Lower lobe of right lung (tissue), 2 donors: Measurements from ENCODE around the gene CCSAP. TPM values are rescaled to one million over a fixed set of nuclear protein-coding genes. Genes with fewer than 3 reads are reported as not detected.

ENCODE experiments used
- ATAC-seq, 2 donors: fragments of 200-7000 bp; cut with Tn5 transposase; one replicate each; pipeline ENCODE4 v1.9.1; 2020 to 2022; ENCODE audit warnings: mild to moderate bottlenecking in 2 of 2, moderate library complexity in 2 of 2
- DNase-seq: peaks from one replicate; pipeline ENCODE4 v3.0.0-alpha.2; 2020
- H3K27ac ChIP-seq: fragments of 200-600 bp; one replicate; pipeline ENCODE4 v1.8.0; 2022
- H3K27me3 ChIP-seq: fragments of 200-600 bp; one replicate; pipeline ENCODE4 v1.8.0; 2022; ENCODE audit warnings: low read depth
- H3K36me3 ChIP-seq: fragments of 200-600 bp; one replicate; pipeline ENCODE4 v1.8.0; 2022; ENCODE audit warnings: mild to moderate bottlenecking
- H3K4me1 ChIP-seq: fragments of 200-600 bp; one replicate; pipeline ENCODE4 v1.8.0; 2022
- H3K4me3 ChIP-seq: fragments of 200-600 bp; one replicate; pipeline ENCODE4 v1.8.0; 2022; ENCODE audit warnings: mild to moderate bottlenecking
- H3K9me3 ChIP-seq: fragments of 200-600 bp; one replicate; pipeline ENCODE4 v1.8.0; 2022
- intact Hi-C: fragments of 100-400 bp; cut with DNase I; formaldehyde crosslinking; loops from one replicate; pipeline ENCODE4 v1.11.0; 2022
- total RNA-seq: library from RNA; stranded (reverse); fragmentation: NEBNext Ultra II Directional; extraction: Animal tissue kit (Norgen Biotek cat#: 25700); gene quantifications from one replicate; pipeline ENCODE4 v1.2.1, GENCODE V29; 2021
- TF ChIP-seq, protein P1 (sequence below): fragments of 200-600 bp; IDR thresholded peaks from one replicate; pipeline ENCODE4 v1.8.0; 2022; ENCODE audit warnings: antibody characterized with exemption, mild to moderate bottlenecking
- donor health status: DM: no; HTN: yes; CAD: no; lungs with severe emphysema.

The CCSAP gene
- total RNA-seq, 1 donor from 2014 or later = 12.2 TPM

DNA sequence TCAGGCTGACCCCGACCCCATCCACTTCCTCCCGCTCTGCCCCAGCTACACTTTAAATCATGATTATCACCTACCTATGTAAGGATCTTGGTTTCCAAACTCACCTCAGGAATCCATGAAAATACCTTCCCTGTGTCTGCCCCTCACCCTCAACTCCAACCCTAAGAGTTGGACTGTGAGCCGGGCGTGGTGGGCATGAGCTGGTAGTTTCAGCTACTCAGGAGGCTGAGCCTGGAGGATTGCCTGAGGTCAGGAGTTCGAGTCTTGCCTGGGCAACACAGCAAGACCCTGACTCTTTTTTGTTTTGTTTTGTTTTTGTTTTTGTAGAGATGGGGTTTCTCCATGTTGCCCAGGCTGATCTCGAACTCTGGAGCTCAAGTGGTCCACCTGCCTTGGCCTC, 30.5 kb upstream of the CCSAP start:
- no peaks in the 10 kb centered on the region for H3K36me3 ChIP-seq
- H3K4me3 ChIP-seq = no peak overlapping the region
- H3K27me3 ChIP-seq = peaks cover 8% of the 10 kb centered on the region
- TF ChIP-seq, protein P1, sequence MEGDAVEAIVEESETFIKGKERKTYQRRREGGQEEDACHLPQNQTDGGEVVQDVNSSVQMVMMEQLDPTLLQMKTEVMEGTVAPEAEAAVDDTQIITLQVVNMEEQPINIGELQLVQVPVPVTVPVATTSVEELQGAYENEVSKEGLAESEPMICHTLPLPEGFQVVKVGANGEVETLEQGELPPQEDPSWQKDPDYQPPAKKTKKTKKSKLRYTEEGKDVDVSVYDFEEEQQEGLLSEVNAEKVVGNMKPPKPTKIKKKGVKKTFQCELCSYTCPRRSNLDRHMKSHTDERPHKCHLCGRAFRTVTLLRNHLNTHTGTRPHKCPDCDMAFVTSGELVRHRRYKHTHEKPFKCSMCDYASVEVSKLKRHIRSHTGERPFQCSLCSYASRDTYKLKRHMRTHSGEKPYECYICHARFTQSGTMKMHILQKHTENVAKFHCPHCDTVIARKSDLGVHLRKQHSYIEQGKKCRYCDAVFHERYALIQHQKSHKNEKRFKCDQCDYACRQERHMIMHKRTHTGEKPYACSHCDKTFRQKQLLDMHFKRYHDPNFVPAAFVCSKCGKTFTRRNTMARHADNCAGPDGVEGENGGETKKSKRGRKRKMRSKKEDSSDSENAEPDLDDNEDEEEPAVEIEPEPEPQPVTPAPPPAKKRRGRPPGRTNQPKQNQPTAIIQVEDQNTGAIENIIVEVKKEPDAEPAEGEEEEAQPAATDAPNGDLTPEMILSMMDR = no peak
- H3K27ac ChIP-seq = no peak overlapping the region
- ATAC-seq (no peak), DNase-seq (no peak)
- intact Hi-C loops = no loop called here
- no peaks in the 10 kb centered on the region for H3K9me3 ChIP-seq
- H3K4me1 ChIP-seq = no peaks in the 10 kb centered on the region

GRCh38 chr1:229372251-229372650, 29.4 kb upstream of the CCSAP start:
- DNase-seq (no peak), ATAC-seq (no peak)
- H3K9me3 ChIP-seq = no peaks in the 10 kb centered on the region
- intact Hi-C loops = no loop called here
- no peaks in the 10 kb centered on the region for H3K36me3 ChIP-seq
- TF ChIP-seq, protein P1 = no peak
- H3K27ac ChIP-seq = no peak overlapping the region
- peaks cover 8% of the 10 kb centered on the region for H3K27me3 ChIP-seq
- H3K4me3 ChIP-seq = no peak overlapping the region
- no peaks in the 10 kb centered on the region for H3K4me1 ChIP-seq

DNA sequence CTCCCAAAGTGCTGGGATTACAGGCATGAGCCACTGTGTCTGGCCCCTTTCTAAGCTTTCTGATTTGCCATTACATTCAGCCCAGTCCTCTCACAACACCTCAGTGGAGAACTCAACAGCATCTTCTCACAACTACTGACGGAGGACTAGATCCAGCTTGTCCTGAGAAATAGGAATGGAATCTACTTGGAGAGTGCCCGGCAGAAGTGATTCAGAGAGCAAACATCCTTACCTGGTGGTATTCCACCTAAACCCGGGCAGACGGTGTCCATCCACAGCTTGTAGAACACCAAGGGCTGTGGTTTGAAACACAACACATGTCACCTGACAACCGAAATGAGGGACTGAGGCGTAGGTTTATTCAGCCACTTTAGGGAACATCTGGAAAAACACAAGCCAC, 28.8 kb upstream of the CCSAP start:
- intact Hi-C loops = no loop called here
- no peak for DNase-seq
- Histone ChIP-seq H3K27me3 (peaks cover 8% of the 10 kb centered on the region), H3K4me3 (no peak overlapping the region), H3K9me3 (no peaks in the 10 kb centered on the region), H3K27ac (no peak overlapping the region), H3K36me3 (no peaks in the 10 kb centered on the region), H3K4me1 (no peaks in the 10 kb centered on the region)
- TF ChIP-seq, protein P1 = no peak
- no peak for ATAC-seq

DNA sequence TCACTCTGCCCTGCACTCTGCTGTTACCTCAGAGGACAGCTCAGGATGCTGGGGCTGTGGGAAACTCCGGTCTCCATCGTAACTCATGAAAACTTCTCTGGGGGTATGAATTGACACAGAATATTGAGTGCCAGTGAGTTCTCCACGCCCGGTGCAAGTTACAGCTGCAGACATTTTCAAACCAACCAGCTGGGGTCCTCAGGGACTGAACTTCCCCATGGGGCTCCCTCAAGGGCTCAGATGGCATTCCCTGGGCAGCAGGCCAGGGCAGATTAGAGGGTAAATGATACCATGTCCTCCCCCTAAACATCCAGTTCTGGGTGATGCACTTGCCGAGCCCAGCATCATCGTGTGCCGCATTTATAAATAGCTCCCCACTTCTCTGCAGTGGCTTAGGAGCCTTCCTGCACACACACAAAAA, 27.8 kb upstream of the CCSAP start:
- TF ChIP-seq, protein P1 = no peak
- no peak for DNase-seq
- H3K36me3 ChIP-seq = no peaks in the 10 kb centered on the region
- no peak overlapping the region for H3K4me3 ChIP-seq
- H3K27ac ChIP-seq = no peak overlapping the region
- no peaks in the 10 kb centered on the region for H3K4me1 ChIP-seq
- no peaks in the 10 kb centered on the region for H3K9me3 ChIP-seq
- H3K27me3 ChIP-seq = peaks cover 8% of the 10 kb centered on the region
- intact Hi-C loops = no loop called here
- ATAC-seq = no peak

DNA sequence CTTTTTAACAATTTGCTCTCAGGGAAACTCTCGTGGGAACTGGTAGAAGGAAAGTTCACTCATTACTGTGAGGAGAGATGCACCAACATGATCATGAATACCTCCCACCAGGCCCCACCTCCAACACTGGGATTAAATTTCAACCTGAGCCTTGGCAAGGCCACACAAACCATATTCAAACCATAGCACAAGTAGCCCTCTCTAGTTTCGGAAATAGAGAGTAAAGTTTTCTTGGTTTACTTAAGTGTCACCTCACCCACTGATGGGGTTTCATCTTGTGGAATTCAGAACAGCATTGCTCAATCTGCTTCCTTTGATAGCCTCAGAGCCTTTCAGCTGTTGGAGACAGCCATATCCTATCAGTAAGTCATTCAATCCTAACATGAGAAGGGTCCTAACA, 25.5 kb upstream of the CCSAP start:
- Histone ChIP-seq H3K4me3 (no peak overlapping the region), H3K36me3 (no peaks in the 10 kb centered on the region), H3K9me3 (no peaks in the 10 kb centered on the region), H3K27ac (no peak overlapping the region), H3K27me3 (peaks cover 8% of the 10 kb centered on the region), H3K4me1 (no peaks in the 10 kb centered on the region)
- TF ChIP-seq, protein P1 = no peak
- ATAC-seq = no peak
- intact Hi-C loops = no loop called here
- no peak for DNase-seq

DNA sequence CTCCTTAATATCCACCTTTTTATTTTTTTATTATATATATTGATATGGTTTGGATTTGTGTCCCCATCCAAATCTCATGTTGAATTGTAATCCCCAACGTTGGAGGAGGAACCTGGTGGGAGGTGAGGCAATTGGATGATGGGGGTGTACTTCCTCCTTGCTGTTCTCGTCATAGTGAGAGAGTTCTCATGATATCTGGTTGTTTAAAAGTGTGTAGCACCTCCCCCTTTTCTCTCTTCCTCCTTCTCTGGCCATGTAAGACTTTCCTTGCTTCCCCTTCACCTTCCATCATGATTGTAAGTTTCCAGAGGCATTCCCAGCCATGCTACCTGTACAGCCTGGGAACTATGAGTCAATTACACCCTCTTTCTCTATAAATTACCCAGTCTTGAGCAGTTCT, 22.7 kb upstream of the CCSAP start:
- H3K27ac ChIP-seq = no peak overlapping the region
- peaks cover 18% of the 10 kb centered on the region for H3K27me3 ChIP-seq
- no peaks in the 10 kb centered on the region for H3K9me3 ChIP-seq
- ATAC-seq (no peak), DNase-seq (no peak)
- TF ChIP-seq, protein P1 = no peak
- H3K4me3 ChIP-seq = no peak overlapping the region
- H3K36me3 ChIP-seq = no peaks in the 10 kb centered on the region
- H3K4me1 ChIP-seq = no peaks in the 10 kb centered on the region
- intact Hi-C loops = no loop called here
